ENCODE results near the gene ZFAND3.

GRCh38 chr6:37906121-37906520 lies 86.6 kb downstream of the ZFAND3 start:
- TF ChIP-seq CTCF (IDR thresholded peaks at IDR 0.05; ENCODE audit: poor library complexity, severe bottlenecking) (no peak), POLR2AphosphoS5 (IDR thresholded peaks at IDR 0.05) (no peak), EZH2 (IDR thresholded peaks at IDR 0.05; ENCODE audit: borderline replicate concordance, insufficient read depth, low read length, poor library complexity, severe bottlenecking) (no peak), REST (IDR thresholded peaks at IDR 0.05; ENCODE audit: borderline replicate concordance) (no peak), EP300 (conservative IDR thresholded peaks at IDR 0.05; ENCODE audit: poor library complexity, severe bottlenecking) (no peak), SMC3 (conservative IDR thresholded peaks at IDR 0.05; ENCODE audit: poor library complexity) (no peak), TAF1 (IDR thresholded peaks at IDR 0.05; ENCODE audit: low read depth) (no peak), MXI1 (conservative IDR thresholded peaks at IDR 0.05; ENCODE audit: poor library complexity, severe bottlenecking) (no peak), RAD21 (conservative IDR thresholded peaks at IDR 0.05) (no peak)

Data from neural cell (in vitro differentiated cells).